GM19455 (cell line): Measurements from ENCODE around the gene IFNAR1.
A peak's percentile ranks its signal among the peaks of the same experiment; 100 is the strongest.

Experiments
- ATAC-seq: cut with Tn5 transposase; IDR thresholded peaks from one replicate; pipeline ENCODE4 v1.9.1; 2021; ENCODE audit not compliant: unreplicated experiment

The IFNAR1 gene

DNA sequence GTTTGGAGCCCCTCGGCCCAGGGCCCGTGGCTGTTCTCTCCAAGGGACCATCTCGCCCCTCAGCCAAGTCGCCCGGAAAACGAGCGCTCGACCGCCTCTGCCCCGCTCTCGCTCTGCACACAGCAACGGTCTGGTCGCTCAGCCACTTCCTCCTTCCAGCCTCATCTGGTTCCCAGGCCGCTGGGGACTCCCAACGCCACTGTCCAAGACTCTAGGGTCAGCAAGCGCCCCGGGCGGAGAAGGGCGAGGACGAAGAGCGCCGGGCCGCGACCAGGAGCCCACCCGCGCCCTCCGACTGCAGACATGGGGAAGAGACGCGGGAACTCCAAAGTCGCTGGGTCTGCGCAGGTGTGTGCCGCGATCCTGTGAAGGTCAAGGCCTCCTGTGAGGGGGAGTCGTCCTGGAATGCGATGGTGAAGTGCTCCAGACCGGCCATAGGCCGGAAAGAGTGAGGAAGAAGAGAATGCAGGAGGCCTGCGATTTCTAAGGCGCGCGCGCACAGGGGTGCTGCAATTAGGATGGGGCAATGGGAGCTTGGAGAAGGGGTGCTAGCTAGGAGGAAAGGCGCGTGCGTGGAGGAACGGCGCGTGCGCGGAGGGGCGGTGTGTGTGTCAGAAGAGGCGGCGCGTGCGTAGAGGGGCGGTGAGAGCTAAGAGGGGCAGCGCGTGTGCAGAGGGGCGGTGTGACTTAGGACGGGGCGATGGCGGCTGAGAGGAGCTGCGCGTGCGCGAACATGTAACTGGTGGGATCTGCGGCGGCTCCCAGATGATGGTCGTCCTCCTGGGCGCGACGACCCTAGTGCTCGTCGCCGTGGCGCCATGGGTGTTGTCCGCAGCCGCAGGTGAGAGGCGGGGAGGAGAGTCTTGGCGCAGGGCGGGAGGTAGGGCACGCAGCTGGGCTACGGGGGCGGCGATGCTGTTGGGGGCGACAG lies at the start of gene IFNAR1:
TSS of gene IFNAR1 (plus strand) at position 680 of the 931 bp plus-strand sequence. CDS start at position 766, 86 bp downstream.
- peak; percentile 74 for ATAC-seq

DNA sequence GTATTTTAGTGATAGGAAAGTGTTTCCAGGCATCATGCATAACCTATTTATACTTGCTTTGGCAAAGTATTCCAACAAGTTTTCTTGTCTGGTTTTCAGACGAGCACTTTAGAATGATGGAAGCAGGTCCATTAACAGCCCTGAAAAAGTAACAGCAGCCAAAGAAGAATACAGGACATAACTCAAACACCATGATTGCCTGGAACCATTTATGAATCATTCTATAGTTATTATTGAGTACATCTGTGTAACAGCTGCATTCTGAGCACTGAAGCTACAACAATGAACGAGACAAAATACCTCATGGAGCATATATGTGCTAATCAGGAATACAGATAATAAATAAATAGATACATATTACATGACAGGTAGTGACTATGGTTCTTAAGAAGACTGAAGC lies 46.0 kb upstream of the IFNAR1 start:
- ATAC-seq, result no peak

GRCh38 chr21:33279330-33279820 lies 45.4 kb upstream of the IFNAR1 start:
- ATAC-seq, result no peak

DNA sequence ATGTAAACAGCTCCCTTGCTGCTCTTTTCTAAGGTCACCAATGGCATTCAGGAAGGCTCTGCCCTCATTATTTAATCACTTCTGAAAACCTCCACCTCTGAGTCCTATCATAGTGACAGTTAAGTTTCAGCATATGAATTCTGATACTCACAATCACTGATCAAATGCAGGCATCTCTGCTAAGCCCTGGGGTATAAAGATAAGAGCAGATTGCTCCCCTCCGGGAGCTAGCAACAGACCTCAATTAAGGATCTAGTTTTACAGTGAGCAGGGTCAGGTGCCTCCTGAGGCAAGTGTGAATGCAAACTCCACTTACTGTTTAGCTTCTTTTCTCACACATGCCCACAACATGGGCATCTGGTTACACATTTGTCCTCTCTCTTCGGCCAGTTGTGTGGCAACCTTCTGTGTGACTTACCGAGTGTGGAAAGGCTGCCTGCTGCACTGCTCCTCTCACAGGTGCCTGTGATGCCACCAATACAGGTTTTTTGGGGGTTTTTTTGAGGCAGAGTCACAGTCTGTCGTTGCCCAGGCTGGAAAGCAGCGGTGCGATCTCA lies 43.6 kb upstream of the IFNAR1 start:
- ATAC-seq, result no peak

DNA sequence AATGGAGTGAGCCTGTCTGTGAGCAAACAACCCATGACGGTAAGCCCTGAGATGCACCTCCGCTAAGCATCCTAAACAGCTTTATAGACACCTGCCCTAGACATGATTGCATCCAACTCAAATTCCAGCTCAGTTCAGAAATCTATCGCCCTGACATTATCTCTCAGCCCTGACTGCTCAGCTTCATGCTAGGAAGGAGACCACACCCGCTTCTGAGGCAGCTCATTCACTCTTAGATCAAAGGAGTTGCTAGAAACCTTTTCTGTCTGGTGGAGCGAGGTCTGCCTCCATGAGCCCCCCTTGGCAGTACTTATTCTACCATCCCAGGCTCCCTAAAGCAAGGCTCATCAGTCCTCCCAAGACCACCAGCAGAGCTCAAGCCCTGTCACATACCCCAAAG lies 41.6 kb upstream of the IFNAR1 start:
- no peak for ATAC-seq

- ATAC-seq, result no peak
Measured at GRCh38 chr21:33286076-33286475, 38.7 kb upstream of the IFNAR1 start.

DNA sequence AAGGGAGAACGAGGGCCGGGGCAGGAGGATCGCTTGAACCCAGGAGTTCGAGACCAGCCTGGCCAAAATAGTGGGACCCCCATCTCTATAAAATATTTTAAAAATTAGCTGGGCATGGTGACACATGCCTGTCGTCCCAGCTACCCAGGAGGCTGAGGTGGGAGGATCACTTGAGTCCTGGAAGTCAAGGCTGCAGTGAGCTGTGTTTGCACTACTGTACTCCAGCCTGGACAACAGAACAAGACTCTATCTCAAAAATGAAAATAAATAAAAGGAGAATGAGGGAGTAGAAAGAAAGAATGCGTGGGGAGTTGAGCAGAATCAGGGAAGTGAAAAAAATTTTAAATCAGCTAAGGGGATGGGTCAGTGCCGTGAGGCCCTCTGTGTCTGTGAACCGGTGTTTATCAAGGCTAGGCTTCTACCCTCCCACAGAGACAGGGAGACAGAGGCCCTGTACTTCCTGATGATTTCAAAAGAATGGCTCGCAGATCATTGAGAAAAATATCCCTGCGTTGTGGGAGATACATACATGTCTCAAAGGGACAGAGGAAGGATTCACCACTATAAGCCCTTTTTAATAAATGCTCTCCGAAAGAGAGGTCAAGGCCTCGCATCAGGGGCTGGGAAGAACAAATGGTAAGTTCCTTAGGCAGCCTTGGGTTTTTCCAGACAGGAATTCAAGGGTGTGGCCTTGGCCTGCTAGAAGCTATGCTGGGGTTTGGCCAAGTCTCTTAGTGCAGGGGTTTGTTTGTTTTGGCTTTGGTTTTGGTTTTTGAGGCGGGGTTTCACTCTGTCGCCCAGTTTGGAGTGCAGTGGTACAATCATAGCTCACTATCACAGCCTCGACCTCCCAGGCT lies 37.9 kb upstream of the IFNAR1 start:
- ATAC-seq, result no peak

DNA sequence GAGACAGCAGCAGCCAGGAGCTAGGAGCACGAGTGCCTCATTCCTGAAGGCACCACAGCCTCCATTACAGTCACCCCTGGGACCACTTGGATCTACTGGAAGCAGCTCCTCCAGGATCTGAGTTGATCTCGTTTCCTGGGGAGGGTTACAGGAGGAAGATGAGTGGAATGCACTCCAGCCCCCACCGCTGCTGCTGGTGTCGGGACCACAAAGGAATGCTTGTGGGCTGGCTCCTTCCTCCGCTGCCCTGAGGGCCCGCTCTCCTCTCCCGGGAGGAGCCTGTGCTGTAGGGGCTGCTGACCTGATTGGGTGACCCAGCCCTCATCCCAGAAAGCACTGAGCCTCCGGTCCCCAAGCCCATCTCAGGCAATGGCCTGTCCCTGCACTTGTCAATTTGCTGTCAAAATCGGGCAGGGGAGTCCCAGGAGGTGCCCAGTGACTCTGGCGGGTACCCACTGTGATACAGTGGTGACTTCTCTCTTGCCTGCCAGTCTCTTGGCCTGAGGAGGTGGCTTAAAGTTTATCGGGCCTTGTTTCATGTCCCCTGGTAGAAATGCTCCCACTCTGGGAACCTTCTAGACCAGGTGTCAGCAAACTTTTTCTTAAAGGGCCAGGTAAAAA lies 35.5 kb upstream of the IFNAR1 start:
- ATAC-seq, result no peak

DNA sequence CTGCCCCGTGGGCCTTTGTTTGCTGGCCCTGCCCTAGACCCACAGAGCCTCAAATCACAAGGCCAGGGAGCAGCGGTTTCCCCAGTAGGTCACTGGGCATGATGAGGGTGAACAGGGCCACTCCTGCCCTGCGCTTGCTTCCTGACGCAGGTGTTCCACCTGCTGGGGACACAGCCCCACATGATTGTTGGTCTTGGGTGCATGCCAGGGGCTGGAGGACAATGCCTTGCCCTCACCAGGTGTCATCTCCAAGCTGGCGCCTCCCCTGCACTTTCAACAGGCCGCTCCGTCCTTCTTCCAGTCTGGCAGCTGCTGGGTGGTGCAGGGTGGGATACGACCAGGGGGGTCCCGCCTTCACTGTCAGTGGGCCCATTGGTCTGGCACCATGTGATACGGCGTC lies 34.3 kb upstream of the IFNAR1 start:
- no peak for ATAC-seq

GRCh38 chr21:33291686-33292085 lies 33.1 kb upstream of the IFNAR1 start:
- ATAC-seq, result no peak

- no peak for ATAC-seq
Measured at GRCh38 chr21:33292724-33293123, 32.0 kb upstream of the IFNAR1 start.

GRCh38 chr21:33293136-33293535 lies 31.6 kb upstream of the IFNAR1 start:
- ATAC-seq, result no peak

GRCh38 chr21:33293811-33294216 lies 31.0 kb upstream of the IFNAR1 start:
- ATAC-seq, result no peak

DNA sequence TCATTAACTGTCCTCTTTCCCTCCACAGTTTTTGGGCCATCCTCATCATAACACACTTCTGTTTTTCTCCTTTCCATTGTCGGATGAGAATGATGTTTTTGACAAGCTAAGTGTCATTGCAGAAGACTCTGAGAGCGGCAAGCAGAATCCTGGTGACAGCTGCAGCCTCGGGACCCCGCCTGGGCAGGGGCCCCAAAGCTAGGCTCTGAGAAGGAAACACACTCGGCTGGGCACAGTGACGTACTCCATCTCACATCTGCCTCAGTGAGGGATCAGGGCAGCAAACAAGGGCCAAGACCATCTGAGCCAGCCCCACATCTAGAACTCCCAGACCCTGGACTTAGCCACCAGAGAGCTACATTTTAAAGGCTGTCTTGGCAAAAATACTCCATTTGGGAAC lies 28.6 kb upstream of the IFNAR1 start:
- no peak for ATAC-seq

DNA sequence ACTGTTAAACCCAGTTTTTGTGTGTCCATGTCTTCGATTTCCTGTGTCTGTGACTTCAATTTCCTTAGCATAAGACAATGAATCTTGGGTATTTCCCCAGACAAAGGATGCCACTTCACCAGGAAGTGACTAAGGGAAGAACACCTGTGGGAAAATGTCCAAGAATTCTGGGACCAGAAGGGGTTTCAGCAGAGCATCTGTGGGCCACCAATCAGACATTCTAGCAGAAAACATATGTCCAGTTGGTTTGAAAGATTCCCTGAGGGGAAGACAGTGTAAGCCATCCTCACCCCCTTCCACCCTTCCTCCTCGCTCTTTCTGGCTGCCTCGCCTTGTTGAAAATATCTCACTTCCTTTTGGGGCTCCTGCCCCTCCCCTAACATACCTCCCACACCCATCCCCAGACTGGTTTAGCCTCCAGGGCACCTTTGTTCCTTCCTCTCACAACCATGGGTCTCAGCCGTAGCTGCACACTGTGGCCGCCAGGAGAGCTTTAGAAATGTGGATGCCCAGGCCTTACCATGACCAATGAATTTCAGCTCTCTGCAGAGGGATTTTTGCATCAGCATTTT lies 25.5 kb upstream of the IFNAR1 start:
- ATAC-seq, result peak; percentile 67

GRCh38 chr21:33300701-33301631 lies 23.8 kb upstream of the IFNAR1 start:
- no peak for ATAC-seq

GRCh38 chr21:33301632-33302002 lies 23.2 kb upstream of the IFNAR1 start:
- ATAC-seq, result no peak

- no peak for ATAC-seq
Measured at GRCh38 chr21:33302055-33302454, 22.7 kb upstream of the IFNAR1 start.

DNA sequence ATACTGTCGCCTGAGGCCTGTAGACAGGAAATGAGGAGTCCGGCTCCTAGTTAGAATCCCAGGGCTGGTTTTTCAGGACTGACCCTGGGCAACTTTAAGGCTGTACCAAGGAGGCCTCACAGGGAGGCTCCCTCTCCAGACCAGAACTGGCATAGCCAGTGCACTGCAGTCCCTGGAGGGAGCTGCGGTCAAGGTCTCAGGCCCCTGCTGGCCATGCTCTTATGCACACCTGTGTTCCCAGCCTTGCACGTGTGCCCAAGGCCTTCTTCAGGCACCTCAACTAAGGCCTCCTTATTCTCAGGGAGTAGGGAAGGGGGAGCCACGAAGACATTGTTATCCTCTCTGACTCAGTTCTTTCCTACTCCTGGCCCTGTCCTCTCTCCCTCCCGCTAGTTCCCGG lies 22.0 kb upstream of the IFNAR1 start:
- ATAC-seq, result no peak

DNA sequence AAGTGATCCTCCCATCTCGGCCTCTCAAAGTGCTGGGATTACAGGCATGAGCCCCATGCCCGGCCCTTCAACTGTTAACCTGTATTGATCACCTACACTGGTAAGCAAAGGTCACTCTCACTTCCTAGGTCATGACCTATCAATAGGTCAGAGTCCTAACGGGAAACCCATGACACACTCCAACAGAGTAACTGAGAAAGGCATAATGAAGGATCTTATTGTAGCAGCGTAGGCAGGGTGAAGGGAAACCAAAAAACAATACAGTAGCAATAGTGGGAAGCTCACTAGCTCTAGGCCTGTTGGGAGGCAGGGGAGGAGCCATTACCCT lies 19.5 kb upstream of the IFNAR1 start:
- ATAC-seq, result no peak
